Measurements from ENCODE around the gene ADGRB2.

GRCh38 chr1:31730336-31731048 is 33.6 kb downstream of the ADGRB2 start:
- TF ChIP-seq CTCF (conservative IDR thresholded peaks at IDR 0.05 in 1 of 2, IDR thresholded peaks at IDR 0.05 in 1 of 2; ENCODE audit: low read depth in 1 of 2, low read length in 2 of 2) (no peak), EZH2 (IDR thresholded peaks at IDR 0.05; ENCODE audit: low read length, missing control alignments) (no peak)
